ENCODE results near the gene PLEKHF1. TPM values are rescaled to one million over a fixed set of nuclear protein-coding genes. Genes with fewer than 3 reads are reported as not detected.
A peak's percentile ranks its signal among the peaks of the same experiment; 100 is the strongest.

Gene PLEKHF1
- total RNA-seq, 1 donor from 2014 or later, result 10.4 TPM

DNA sequence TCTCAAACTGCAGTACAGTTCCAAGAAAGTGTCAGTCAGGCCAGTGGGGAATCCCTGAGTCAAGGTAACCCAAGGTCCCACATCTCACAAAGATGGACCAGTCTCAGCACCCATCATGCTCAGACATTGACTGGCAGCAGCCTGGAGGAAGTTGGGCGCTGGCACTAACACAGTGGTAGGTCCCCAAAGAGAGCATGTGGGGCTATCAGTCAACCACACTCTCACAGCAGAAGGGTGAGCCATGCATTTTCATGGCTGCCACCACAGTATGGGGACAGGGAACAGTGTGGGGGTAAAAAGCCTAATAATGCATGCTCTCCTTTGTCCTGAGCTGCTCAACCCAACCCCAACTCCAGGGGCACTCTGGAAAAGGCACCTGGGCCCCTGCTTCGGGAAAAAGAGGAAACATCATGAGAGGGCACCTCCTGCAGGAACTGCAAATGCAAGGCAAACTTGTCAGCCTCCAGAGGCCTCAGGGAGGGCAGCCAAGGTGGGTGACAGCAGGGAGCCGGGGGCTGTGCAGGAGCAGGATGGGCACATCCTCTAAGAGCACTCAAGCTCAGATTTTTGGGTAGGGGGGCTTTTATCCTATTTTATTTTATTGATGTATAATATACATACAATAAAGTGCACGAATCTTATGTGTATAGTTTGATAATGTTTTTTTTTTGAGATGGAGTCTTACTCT is 9.5 kb upstream of the PLEKHF1 start:
- no peak for DNase-seq (ENCODE audit: low read depth)
- TF ChIP-seq, protein P1, sequence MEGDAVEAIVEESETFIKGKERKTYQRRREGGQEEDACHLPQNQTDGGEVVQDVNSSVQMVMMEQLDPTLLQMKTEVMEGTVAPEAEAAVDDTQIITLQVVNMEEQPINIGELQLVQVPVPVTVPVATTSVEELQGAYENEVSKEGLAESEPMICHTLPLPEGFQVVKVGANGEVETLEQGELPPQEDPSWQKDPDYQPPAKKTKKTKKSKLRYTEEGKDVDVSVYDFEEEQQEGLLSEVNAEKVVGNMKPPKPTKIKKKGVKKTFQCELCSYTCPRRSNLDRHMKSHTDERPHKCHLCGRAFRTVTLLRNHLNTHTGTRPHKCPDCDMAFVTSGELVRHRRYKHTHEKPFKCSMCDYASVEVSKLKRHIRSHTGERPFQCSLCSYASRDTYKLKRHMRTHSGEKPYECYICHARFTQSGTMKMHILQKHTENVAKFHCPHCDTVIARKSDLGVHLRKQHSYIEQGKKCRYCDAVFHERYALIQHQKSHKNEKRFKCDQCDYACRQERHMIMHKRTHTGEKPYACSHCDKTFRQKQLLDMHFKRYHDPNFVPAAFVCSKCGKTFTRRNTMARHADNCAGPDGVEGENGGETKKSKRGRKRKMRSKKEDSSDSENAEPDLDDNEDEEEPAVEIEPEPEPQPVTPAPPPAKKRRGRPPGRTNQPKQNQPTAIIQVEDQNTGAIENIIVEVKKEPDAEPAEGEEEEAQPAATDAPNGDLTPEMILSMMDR (conservative IDR thresholded peaks at IDR 0.05; ENCODE audit: low read depth, low read length), result no peak
- no peak overlapping the region for H3K4me3 ChIP-seq (ENCODE audit: low read depth, low read length)

DNA sequence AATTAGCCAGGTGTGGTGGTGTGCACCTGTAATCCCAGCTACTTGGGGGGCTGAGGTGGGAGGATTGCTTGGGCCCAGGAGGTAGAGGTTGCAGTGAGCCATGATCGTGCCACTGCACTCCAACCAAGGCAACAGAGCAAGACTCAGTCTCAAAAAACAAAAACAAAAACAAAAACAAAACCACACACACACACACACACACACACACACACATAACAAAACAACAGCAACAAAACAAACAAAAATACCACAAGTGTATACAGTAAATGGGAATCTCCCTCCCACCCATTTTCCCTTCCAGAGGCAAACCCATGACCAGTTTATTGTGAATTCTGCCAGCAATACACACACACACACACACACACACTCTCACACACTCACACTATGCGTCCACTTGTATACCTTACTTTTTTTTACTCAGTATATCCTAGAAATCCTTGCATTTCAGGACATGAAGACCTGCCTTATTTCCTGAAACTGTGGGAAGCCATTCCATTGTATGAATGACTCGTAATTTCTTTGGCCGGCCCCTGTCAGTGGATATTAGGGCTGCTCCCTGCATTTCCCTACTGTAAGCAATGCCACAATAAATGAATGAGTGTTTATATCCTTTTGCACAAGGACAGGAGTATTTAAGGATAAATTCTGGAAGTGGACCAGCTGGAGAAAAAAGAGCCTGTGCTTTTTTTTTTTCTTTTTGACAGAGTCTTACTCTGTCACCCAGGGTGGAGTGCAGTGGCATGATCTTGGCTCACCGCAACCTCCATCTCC is 6.9 kb upstream of the PLEKHF1 start:
- DNase-seq (ENCODE audit: low read depth), result no peak
- TF ChIP-seq, protein P1 (conservative IDR thresholded peaks at IDR 0.05; ENCODE audit: low read depth, low read length), result no peak
- H3K4me3 ChIP-seq (ENCODE audit: low read depth, low read length), result no peak overlapping the region

DNA sequence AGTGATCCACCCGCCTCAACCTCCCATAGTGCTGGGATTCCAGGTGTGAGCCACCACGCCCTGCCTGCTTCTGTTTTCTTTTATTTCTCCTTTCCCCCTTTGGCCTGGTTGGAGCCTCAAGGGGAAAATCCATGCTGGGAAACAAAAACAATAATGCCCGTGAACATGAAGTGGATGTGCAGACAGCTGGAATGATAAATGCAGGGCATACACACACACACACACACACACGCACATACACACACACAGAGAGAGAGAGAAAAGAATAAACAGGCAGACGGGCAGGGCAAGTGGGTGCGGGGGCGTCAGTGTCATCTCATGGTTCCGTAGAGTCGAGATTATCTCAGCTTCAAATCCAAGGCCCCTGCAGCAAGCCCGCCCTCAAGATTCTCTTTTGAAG is 4.4 kb upstream of the PLEKHF1 start:
- DNase-seq (ENCODE audit: low read depth), result no peak
- TF ChIP-seq, protein P1 (conservative IDR thresholded peaks at IDR 0.05; ENCODE audit: low read depth, low read length), result no peak

DNA sequence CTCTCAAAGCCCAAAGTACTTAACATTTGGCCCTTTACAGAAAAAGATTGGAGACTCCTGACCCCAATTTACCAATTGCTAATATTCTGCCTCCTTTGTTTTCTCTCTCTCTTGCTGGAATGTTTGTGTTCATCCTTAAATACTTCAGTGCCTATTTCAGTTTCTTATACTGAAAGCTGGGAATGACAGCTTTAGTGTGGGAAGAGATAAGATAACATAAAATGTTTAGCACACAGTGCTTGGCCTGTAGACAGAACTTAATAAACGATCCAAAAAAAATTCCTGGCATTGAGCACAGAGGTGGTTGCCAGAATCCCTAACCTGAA is 3.0 kb upstream of the PLEKHF1 start:
- DNase-seq (ENCODE audit: low read depth), result no peak
- H3K4me3 ChIP-seq (ENCODE audit: low read depth, low read length), result no peak overlapping the region
- TF ChIP-seq, protein P1 (conservative IDR thresholded peaks at IDR 0.05; ENCODE audit: low read depth, low read length), result no peak

More for the DNA sequence above, 4.4 kb upstream of the PLEKHF1 start:
- no peak overlapping the region for H3K4me3 ChIP-seq (ENCODE audit: low read depth, low read length)

DNA sequence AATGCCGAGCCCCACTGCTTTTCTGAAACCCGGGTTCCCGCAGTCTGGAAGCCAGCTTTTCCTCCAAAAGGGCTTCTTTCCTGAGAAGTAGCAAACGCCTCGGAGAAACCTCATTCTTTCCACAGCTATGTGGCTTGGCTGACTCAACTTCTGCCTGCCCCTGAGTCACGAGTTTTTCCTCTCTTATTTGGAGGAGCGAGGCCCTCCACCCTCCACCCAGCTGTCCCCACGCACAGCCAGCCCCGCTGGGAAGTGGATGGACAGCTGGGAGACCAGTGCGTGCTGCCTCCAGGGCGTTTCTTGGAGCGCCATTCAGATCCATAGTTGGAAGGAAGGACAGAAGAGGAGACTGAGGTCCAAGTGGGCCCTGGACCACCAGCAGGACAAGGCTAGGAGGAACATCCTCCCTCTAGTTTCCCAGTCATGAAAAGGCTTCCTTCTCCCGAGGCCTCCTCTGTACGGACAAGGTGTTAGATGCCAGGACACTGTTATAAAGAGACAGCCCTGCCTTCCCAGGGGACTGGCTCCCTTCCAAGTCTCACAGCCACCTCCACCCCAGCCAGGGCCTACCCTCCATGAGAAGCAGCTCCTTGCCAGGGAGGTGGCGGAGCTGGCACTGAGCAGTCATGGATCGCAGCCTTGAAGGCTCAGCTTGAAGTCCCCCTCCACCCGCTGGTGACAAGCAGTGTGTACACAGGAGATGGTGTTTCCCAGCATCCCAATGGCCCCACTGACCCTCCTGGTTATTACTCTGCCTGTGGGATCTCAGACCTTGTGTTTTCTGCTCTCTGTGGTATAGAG is 2.5 kb upstream of the PLEKHF1 start:
- DNase-seq (ENCODE audit: low read depth), result no peak
- TF ChIP-seq, protein P1 (conservative IDR thresholded peaks at IDR 0.05; ENCODE audit: low read depth, low read length), result peak; percentile 9
- no peak overlapping the region for H3K4me3 ChIP-seq (ENCODE audit: low read depth, low read length)

DNA sequence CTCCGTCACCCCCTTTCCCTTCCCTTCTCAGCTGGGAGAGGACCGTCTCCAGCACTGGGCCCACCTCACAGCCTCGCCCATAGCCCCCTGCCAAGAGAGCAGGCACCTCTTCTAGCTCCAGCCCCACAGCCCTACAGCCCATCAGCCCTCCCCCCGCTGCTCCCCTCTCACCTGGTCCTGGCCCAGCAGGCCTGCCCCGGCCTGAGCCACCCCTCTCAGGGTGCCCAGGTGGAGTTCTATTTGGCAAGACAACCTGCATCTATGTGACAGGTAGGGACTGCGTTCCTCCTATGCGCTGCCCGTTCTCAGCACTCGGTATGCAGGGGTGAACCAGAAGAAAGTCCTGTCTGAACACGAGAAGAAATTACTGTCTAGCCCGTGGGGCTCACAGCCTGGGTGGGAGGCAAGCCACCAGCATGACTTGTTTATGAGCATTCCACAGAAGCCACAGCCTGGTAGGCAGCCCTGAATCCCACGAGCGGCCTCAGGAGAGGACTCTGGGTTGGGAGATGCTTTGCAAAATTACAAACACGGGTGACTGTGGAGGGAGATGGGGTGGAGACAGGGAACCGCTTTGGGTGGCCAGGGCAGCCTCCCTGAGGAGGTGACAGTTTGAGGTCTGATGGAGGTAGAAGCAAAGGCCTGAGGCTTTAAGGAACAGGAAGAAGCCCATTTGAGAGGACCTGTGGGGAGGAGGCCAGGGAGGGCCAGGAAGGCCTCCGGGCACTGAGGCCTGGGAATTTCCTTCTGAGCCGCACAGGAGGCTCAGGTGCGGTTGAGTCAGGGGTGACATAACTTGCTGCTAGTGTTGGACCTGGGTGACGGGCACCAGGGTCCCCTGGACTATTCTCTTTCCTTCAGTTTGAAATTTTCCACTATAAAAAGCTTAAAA is 1.2 kb upstream of the PLEKHF1 start:
- H3K4me3 ChIP-seq (ENCODE audit: low read depth, low read length), result no peak overlapping the region
- no peak for DNase-seq (ENCODE audit: low read depth)

More for the DNA sequence above, 1.2 kb upstream of the PLEKHF1 start:
- TF ChIP-seq, protein P1 (conservative IDR thresholded peaks at IDR 0.05; ENCODE audit: low read depth, low read length), result no peak

Measured in epithelial cell of proximal tubule (primary cell).